Measurements from ENCODE around the gene CHURC1.

GRCh38 chr14:64935508-64935907, 21.3 kb downstream of the CHURC1 start:
- TF ChIP-seq CTCF (IDR thresholded peaks at IDR 0.05; ENCODE audit: low read depth, low read length, poor library complexity, severe bottlenecking) (no peak), EZH2phosphoT487 (IDR thresholded peaks at IDR 0.05; ENCODE audit: borderline replicate concordance, low read length) (no peak)

Measured in DOHH2 (cell line).